GM19023 (cell line): ENCODE results near the gene EML1.

ENCODE experiments used
- ATAC-seq: cut with Tn5 transposase; IDR thresholded peaks from one replicate; pipeline ENCODE4 v1.9.1; 2021; ENCODE audit warnings: mild to moderate bottlenecking, moderate library complexity; ENCODE audit not compliant: unreplicated experiment

The EML1 gene

GRCh38 chr14:99952039-99952438, 158.8 kb downstream of the EML1 start:
- no peak for ATAC-seq

GRCh38 chr14:99952453-99952852, 159.2 kb downstream of the EML1 start:
- no peak for ATAC-seq

- no peak for ATAC-seq
Observed at GRCh38 chr14:99955826-99956455, 162.7 kb downstream of the EML1 start.

- no peak for ATAC-seq
Observed at GRCh38 chr14:99958380-99958779, 165.2 kb downstream of the EML1 start.

GRCh38 chr14:99961826-99962518, 168.8 kb downstream of the EML1 start:
- ATAC-seq = no peak

- no peak for ATAC-seq
Observed at GRCh38 chr14:99964979-99965378, 171.8 kb downstream of the EML1 start.

- ATAC-seq = no peak
Observed at GRCh38 chr14:99966037-99966835, 173.0 kb downstream of the EML1 start.

GRCh38 chr14:99966912-99967311, 173.7 kb downstream of the EML1 start:
- ATAC-seq = no peak

GRCh38 chr14:99968191-99968920, 175.1 kb downstream of the EML1 start:
- ATAC-seq = no peak

- no peak for ATAC-seq
Observed at GRCh38 chr14:99968941-99969340, 175.7 kb downstream of the EML1 start.

- ATAC-seq = no peak
Observed at GRCh38 chr14:99969673-99970322, 176.6 kb downstream of the EML1 start.

- peak; percentile 60 for ATAC-seq
Observed at GRCh38 chr14:99971087-99971940, 178.1 kb downstream of the EML1 start.

- peak; percentile 29 for ATAC-seq
Observed at GRCh38 chr14:99971941-99972747, 178.9 kb downstream of the EML1 start.

- ATAC-seq = no peak
Observed at GRCh38 chr14:99972748-99973466, 179.7 kb downstream of the EML1 start.

GRCh38 chr14:99975190-99975589, 182.0 kb downstream of the EML1 start:
- no peak for ATAC-seq

GRCh38 chr14:99976021-99976420, 182.8 kb downstream of the EML1 start:
- ATAC-seq = no peak

- ATAC-seq = no peak
Observed at GRCh38 chr14:99976681-99977080, 183.5 kb downstream of the EML1 start.

GRCh38 chr14:99980299-99980698, 187.1 kb downstream of the EML1 start:
- no peak for ATAC-seq
